ENCODE measurements around the gene AKT3.

DNA sequence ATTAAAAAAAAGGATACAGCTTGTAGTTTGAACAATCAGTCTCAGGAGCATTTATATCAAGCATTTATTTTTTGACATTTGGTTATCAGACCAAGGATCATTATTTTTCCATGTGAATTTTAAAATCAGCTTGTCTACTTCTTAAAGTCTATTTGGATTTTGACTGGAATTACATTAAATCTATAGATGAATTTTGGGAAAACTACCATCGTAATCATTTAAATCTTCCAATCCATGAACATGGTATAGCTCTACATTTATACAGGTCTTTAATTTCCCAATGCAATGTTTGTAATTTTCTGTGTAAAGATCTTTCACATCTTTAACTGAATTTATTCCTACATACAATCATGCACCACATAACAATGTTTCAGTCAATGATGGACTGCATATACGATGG, 203.2 kb downstream of the AKT3 start:
- TF ChIP-seq, protein P1, sequence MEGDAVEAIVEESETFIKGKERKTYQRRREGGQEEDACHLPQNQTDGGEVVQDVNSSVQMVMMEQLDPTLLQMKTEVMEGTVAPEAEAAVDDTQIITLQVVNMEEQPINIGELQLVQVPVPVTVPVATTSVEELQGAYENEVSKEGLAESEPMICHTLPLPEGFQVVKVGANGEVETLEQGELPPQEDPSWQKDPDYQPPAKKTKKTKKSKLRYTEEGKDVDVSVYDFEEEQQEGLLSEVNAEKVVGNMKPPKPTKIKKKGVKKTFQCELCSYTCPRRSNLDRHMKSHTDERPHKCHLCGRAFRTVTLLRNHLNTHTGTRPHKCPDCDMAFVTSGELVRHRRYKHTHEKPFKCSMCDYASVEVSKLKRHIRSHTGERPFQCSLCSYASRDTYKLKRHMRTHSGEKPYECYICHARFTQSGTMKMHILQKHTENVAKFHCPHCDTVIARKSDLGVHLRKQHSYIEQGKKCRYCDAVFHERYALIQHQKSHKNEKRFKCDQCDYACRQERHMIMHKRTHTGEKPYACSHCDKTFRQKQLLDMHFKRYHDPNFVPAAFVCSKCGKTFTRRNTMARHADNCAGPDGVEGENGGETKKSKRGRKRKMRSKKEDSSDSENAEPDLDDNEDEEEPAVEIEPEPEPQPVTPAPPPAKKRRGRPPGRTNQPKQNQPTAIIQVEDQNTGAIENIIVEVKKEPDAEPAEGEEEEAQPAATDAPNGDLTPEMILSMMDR (IDR thresholded peaks at IDR 0.05): no peak
- TF ChIP-seq EZH2phosphoT487 (IDR thresholded peaks at IDR 0.05): no peak

Measured in neural progenitor cell (in vitro differentiated cells).